ENCODE measurements around the gene EYS. TPM values are rescaled to one million over a fixed set of nuclear protein-coding genes. Genes with fewer than 3 reads are reported as not detected.
"Not testable (repeated sequence)": the region's sequence is repeated elsewhere in the genome, so short reads cannot be mapped to it uniquely, and the experiment has no call there.

Gene EYS
- total RNA-seq, 1 donor from 2014 or later = not detected

- Mint-ChIP-seq H3K27ac (no peak overlapping the region), H3K36me3 (ENCODE audit: low read depth) (no peaks in the 10 kb centered on the region), H3K4me3 (no peak overlapping the region), H3K9me3 (no peaks in the 10 kb centered on the region), H3K4me1 (no peaks in the 10 kb centered on the region), H3K27me3 (no peaks in the 10 kb centered on the region)
- DNase-seq = no peak
- intact Hi-C loops (cut with micrococcal nuclease) = no loop called here
Observed at GRCh38 chr6:64489763-64490162, 1217.3 kb downstream of the EYS start.

- Mint-ChIP-seq H3K4me1 (no peaks in the 10 kb centered on the region), H3K27me3 (no peaks in the 10 kb centered on the region), H3K4me3 (no peak overlapping the region), H3K36me3 (ENCODE audit: low read depth) (no peaks in the 10 kb centered on the region), H3K9me3 (no peaks in the 10 kb centered on the region), H3K27ac (no peak overlapping the region)
- DNase-seq = no peak
- intact Hi-C loops (cut with micrococcal nuclease) = no loop called here
Observed at GRCh38 chr6:64486578-64487351, 1220.3 kb downstream of the EYS start.

GRCh38 chr6:64483956-64484499, 1223.0 kb downstream of the EYS start:
- Mint-ChIP-seq H3K9me3 (no peaks in the 10 kb centered on the region), H3K27me3 (no peaks in the 10 kb centered on the region), H3K4me3 (no peak overlapping the region), H3K36me3 (ENCODE audit: low read depth) (no peaks in the 10 kb centered on the region), H3K4me1 (no peaks in the 10 kb centered on the region), H3K27ac (no peak overlapping the region)
- intact Hi-C loops (cut with micrococcal nuclease) = no loop called here
- no peak for DNase-seq

GRCh38 chr6:64482631-64483030, 1224.4 kb downstream of the EYS start:
- Mint-ChIP-seq H3K36me3 (ENCODE audit: low read depth) (no peaks in the 10 kb centered on the region), H3K27me3 (no peaks in the 10 kb centered on the region), H3K27ac (no peak overlapping the region), H3K4me1 (no peaks in the 10 kb centered on the region), H3K9me3 (no peaks in the 10 kb centered on the region), H3K4me3 (no peak overlapping the region)
- intact Hi-C loops (cut with micrococcal nuclease) = no loop called here
- no peak for DNase-seq

- H3K9me3 Mint-ChIP-seq = no peaks in the 10 kb centered on the region
- H3K27ac Mint-ChIP-seq = no peak overlapping the region
- no peak overlapping the region for H3K4me3 Mint-ChIP-seq
- no peak for DNase-seq
- H3K27me3 Mint-ChIP-seq = no peaks in the 10 kb centered on the region
- no peaks in the 10 kb centered on the region for H3K36me3 Mint-ChIP-seq (ENCODE audit: low read depth)
- intact Hi-C loops (cut with micrococcal nuclease) = no loop called here
- H3K4me1 Mint-ChIP-seq = no peaks in the 10 kb centered on the region
Observed at GRCh38 chr6:64479134-64479533, 1227.9 kb downstream of the EYS start.

GRCh38 chr6:64477391-64477790, 1229.6 kb downstream of the EYS start:
- no peak for DNase-seq
- no peaks in the 10 kb centered on the region for H3K4me1 Mint-ChIP-seq
- intact Hi-C loops (cut with micrococcal nuclease) = no loop called here
- H3K9me3 Mint-ChIP-seq = no peaks in the 10 kb centered on the region
- no peaks in the 10 kb centered on the region for H3K27me3 Mint-ChIP-seq
- no peak overlapping the region for H3K27ac Mint-ChIP-seq
- no peaks in the 10 kb centered on the region for H3K36me3 Mint-ChIP-seq (ENCODE audit: low read depth)
- H3K4me3 Mint-ChIP-seq = no peak overlapping the region

GRCh38 chr6:64476935-64477334, 1230.1 kb downstream of the EYS start:
- DNase-seq = no peak
- intact Hi-C loops (cut with micrococcal nuclease) = no loop called here
- no peak overlapping the region for H3K27ac Mint-ChIP-seq
- no peaks in the 10 kb centered on the region for H3K4me1 Mint-ChIP-seq
- H3K9me3 Mint-ChIP-seq = no peaks in the 10 kb centered on the region
- no peaks in the 10 kb centered on the region for H3K36me3 Mint-ChIP-seq (ENCODE audit: low read depth)
- H3K27me3 Mint-ChIP-seq = no peaks in the 10 kb centered on the region
- no peak overlapping the region for H3K4me3 Mint-ChIP-seq

GRCh38 chr6:64469405-64469804, 1237.6 kb downstream of the EYS start:
- H3K36me3 Mint-ChIP-seq (ENCODE audit: low read depth); intact Hi-C loops (cut with micrococcal nuclease); H3K27ac Mint-ChIP-seq; H3K4me3 Mint-ChIP-seq; DNase-seq; H3K27me3 Mint-ChIP-seq; H3K4me1 Mint-ChIP-seq: not testable (repeated sequence)
- H3K9me3 Mint-ChIP-seq = peaks cover 13% of the 10 kb centered on the region

- Mint-ChIP-seq H3K27ac (no peak overlapping the region), H3K9me3 (peaks cover 13% of the 10 kb centered on the region), H3K4me1 (no peaks in the 10 kb centered on the region), H3K36me3 (ENCODE audit: low read depth) (no peaks in the 10 kb centered on the region), H3K27me3 (no peaks in the 10 kb centered on the region), H3K4me3 (no peak overlapping the region)
- intact Hi-C loops (cut with micrococcal nuclease) = no loop called here
- DNase-seq = no peak
Observed at GRCh38 chr6:64467656-64468055, 1239.4 kb downstream of the EYS start.

- intact Hi-C loops (cut with micrococcal nuclease) = no loop called here
- H3K36me3 Mint-ChIP-seq (ENCODE audit: low read depth) = no peaks in the 10 kb centered on the region
- H3K27me3 Mint-ChIP-seq = no peaks in the 10 kb centered on the region
- no peak overlapping the region for H3K4me3 Mint-ChIP-seq
- no peak for DNase-seq
- H3K4me1 Mint-ChIP-seq = no peaks in the 10 kb centered on the region
- H3K9me3 Mint-ChIP-seq = no peaks in the 10 kb centered on the region
- no peak overlapping the region for H3K27ac Mint-ChIP-seq
Observed at GRCh38 chr6:64459411-64459944, 1247.5 kb downstream of the EYS start.

GRCh38 chr6:64448101-64448500, 1258.9 kb downstream of the EYS start:
- H3K36me3 Mint-ChIP-seq (ENCODE audit: low read depth); H3K4me1 Mint-ChIP-seq; H3K4me3 Mint-ChIP-seq; intact Hi-C loops (cut with micrococcal nuclease); H3K9me3 Mint-ChIP-seq; H3K27ac Mint-ChIP-seq; H3K27me3 Mint-ChIP-seq; DNase-seq: not testable (repeated sequence)

GRCh38 chr6:64445038-64445437, 1262.0 kb downstream of the EYS start:
- no peak overlapping the region for H3K4me3 Mint-ChIP-seq
- no peaks in the 10 kb centered on the region for H3K27me3 Mint-ChIP-seq
- no peaks in the 10 kb centered on the region for H3K9me3 Mint-ChIP-seq
- DNase-seq = no peak
- H3K27ac Mint-ChIP-seq = no peak overlapping the region
- intact Hi-C loops (cut with micrococcal nuclease) = no loop called here
- no peaks in the 10 kb centered on the region for H3K36me3 Mint-ChIP-seq (ENCODE audit: low read depth)
- no peaks in the 10 kb centered on the region for H3K4me1 Mint-ChIP-seq

- Mint-ChIP-seq H3K4me3 (no peak overlapping the region), H3K36me3 (ENCODE audit: low read depth) (no peaks in the 10 kb centered on the region), H3K4me1 (no peaks in the 10 kb centered on the region), H3K9me3 (no peaks in the 10 kb centered on the region), H3K27me3 (no peaks in the 10 kb centered on the region), H3K27ac (no peak overlapping the region)
- DNase-seq = no peak
- intact Hi-C loops (cut with micrococcal nuclease) = no loop called here
Observed at GRCh38 chr6:64439274-64439673, 1267.8 kb downstream of the EYS start.

GRCh38 chr6:64437996-64438395, 1269.0 kb downstream of the EYS start:
- no peak for DNase-seq
- Mint-ChIP-seq H3K36me3 (ENCODE audit: low read depth) (no peaks in the 10 kb centered on the region), H3K4me1 (no peaks in the 10 kb centered on the region), H3K4me3 (no peak overlapping the region), H3K9me3 (no peaks in the 10 kb centered on the region), H3K27me3 (no peaks in the 10 kb centered on the region), H3K27ac (no peak overlapping the region)
- intact Hi-C loops (cut with micrococcal nuclease) = no loop called here

GRCh38 chr6:64429926-64430325, 1277.1 kb downstream of the EYS start:
- intact Hi-C loops (cut with micrococcal nuclease) = no loop called here
- DNase-seq = no peak
- Mint-ChIP-seq H3K27me3 (no peaks in the 10 kb centered on the region), H3K9me3 (peaks cover under 1% of the 10 kb centered on the region), H3K36me3 (ENCODE audit: low read depth) (no peaks in the 10 kb centered on the region), H3K4me1 (no peaks in the 10 kb centered on the region), H3K4me3 (no peak overlapping the region), H3K27ac (no peak overlapping the region)
